Measurements from ENCODE around the gene SNX33. TPM values are rescaled to one million over a fixed set of nuclear protein-coding genes. Genes with fewer than 3 reads are reported as not detected.
A peak's percentile ranks its signal among the peaks of the same experiment; 100 is the strongest.
"Not testable (repeated sequence)": the region's sequence is repeated elsewhere in the genome, so short reads cannot be mapped to it uniquely, and the experiment has no call there.

Gene SNX33
- total RNA-seq, 1 experiment from 2014 or later = 8.3 TPM

DNA sequence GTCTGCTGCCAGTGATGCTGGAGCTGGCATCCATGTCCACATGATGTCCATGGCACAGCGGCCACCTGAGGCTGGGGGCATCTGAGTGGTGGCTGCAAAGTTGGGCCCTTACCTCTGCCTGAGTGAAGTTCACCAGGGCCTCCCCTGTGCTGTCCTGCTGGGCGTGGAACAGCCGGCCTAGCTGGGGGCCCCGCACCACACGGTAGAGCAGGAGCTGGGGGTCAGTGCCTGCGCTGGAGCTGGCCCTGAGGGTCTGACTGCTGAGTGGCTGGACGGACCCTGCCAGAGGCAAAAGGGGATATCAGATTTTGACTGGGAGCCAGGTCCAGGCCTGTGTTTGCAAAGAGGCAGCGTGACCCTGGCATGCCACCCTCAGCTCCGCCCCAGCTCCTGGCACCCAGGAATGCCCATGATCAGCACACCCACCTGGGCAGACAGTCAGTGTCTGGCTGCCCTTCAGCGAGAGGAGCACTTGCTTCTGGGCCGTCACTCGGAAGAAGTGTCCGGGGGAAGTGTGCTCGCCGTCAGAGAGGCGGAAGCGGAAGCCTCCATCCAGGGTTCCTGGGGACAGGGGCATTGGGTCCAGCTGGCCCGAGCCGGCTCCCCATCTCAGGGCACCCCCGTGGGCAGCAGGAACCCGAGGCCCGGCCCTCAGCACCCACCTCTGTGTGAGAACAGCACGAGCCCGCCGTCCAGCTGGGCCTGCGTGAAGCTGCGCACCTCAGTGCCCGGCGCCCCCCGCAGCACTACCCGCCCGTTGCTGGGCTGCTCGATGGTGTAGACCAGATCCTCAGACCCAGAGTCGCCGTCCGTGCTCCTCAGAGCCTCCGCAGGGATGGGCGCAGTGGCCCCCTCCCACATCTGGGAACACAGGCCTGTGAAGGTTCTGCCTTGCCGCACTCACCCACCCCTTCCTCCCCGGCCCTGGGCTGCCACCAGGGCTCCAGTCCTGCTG lies 34.7 kb downstream of the SNX33 start:
- Histone ChIP-seq H3K27me3 (ENCODE audit: insufficient read depth, low read length) (no peaks in the 10 kb centered on the region), H4K20me1 (ENCODE audit: insufficient read depth) (no peaks in the 10 kb centered on the region), H3K36me3 (ENCODE audit: control insufficient read depth in 1 of 2, insufficient read depth in 2 of 2, low read length in 2 of 2) (no peaks in the 10 kb centered on the region), H3K9me2 (ENCODE audit: insufficient read depth) (no peaks in the 10 kb centered on the region), H3K4me3 (replicated peaks in 1 of 2; ENCODE audit: low read depth in 1 of 2, low read length in 2 of 2) (no peak overlapping the region), H3K27ac (ENCODE audit: low read depth, low read length) (no peak overlapping the region), H3K4me1 (ENCODE audit: control insufficient read depth in 1 of 2, insufficient read depth in 2 of 2, low read length in 2 of 2) (no peaks in the 10 kb centered on the region; a peak in 1 of 4 replicates), H3K4me2 (ENCODE audit: low read length) (no peak overlapping the region), H2AFZ (ENCODE audit: low read depth, low read length, poor library complexity, severe bottlenecking) (no peak overlapping the region), H3K79me2 (ENCODE audit: insufficient read depth, low read length) (no peaks in the 10 kb centered on the region), H3K9me3 (ENCODE audit: control insufficient read depth in 1 of 2, insufficient read depth in 1 of 2, low read depth in 1 of 2, low read length in 2 of 2) (no peaks in the 10 kb centered on the region), H3K9ac (ENCODE audit: low read length) (no peak overlapping the region)
- ATAC-seq (no peak), DNase-seq (ENCODE audit: low read depth, low spot score) (no peak)
- ChIA-PET CTCF (interaction anchor here (0.6 to 1.6 kb wide), 4 partner anchors 13 to 315 kb away, joined by 3 to 5 read pairs (median 4); partner anchors contain the start of gene MAN2C1), POLR2A (no interaction called here), RAD21 (ENCODE audit: low non-redundant PET in 1 of 2, low total read pairs in 2 of 2, uncharacterized antibody in 2 of 2, unreplicated experiment in 2 of 2) (interaction anchor here in 1 of 2 experiments (0.7 kb wide), 1 partner anchor 314 kb away, joined by 3 read pairs; the partner anchor contains the start of gene MAN2C1)
- TF ChIP-seq, protein P1, sequence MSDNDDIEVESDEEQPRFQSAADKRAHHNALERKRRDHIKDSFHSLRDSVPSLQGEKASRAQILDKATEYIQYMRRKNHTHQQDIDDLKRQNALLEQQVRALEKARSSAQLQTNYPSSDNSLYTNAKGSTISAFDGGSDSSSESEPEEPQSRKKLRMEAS (IDR thresholded peaks at IDR 0.05) = no peak
- TF ChIP-seq POLR2AphosphoS5 (IDR thresholded peaks at IDR 0.05; ENCODE audit: low read depth, low read length) (no peak), RAD21 (IDR thresholded peaks at IDR 0.05; ENCODE audit: low read depth) (no peak)
- BruUV-seq (replicated peaks) = no TSS peak
- intact Hi-C loops (cut with micrococcal nuclease) = loop anchor here (1.0 to 2.0 kb wide), 2 partner anchors 174 to 314 kb away; partner anchors contain the start of gene MAN2C1

- RAD21 ChIA-PET (ENCODE audit: low non-redundant PET in 1 of 2, low total read pairs in 2 of 2, uncharacterized antibody in 2 of 2, unreplicated experiment in 2 of 2) = interaction anchor here in 1 of 2 experiments (0.6 kb wide), 1 partner anchor 36 kb away, joined by 3 read pairs; no protein-coding TSS in a partner anchor
- H3K36me3 ChIP-seq (ENCODE audit: control insufficient read depth in 1 of 2, insufficient read depth in 2 of 2, low read length in 2 of 2); H3K27me3 ChIP-seq (ENCODE audit: insufficient read depth, low read length); H3K4me3 ChIP-seq (replicated peaks in 1 of 2; ENCODE audit: low read depth in 1 of 2, low read length in 2 of 2); H3K79me2 ChIP-seq (ENCODE audit: insufficient read depth, low read length); POLR2A ChIA-PET; BruUV-seq (replicated peaks); H3K4me2 ChIP-seq (ENCODE audit: low read length); H3K9me3 ChIP-seq (ENCODE audit: control insufficient read depth in 1 of 2, insufficient read depth in 1 of 2, low read depth in 1 of 2, low read length in 2 of 2); H3K4me1 ChIP-seq (ENCODE audit: control insufficient read depth in 1 of 2, insufficient read depth in 2 of 2, low read length in 2 of 2); H3K9me2 ChIP-seq (ENCODE audit: insufficient read depth); H4K20me1 ChIP-seq (ENCODE audit: insufficient read depth); H3K27ac ChIP-seq (ENCODE audit: low read depth, low read length); DNase-seq (ENCODE audit: low read depth, low spot score); H3K9ac ChIP-seq (ENCODE audit: low read length); H2AFZ ChIP-seq (ENCODE audit: low read depth, low read length, poor library complexity, severe bottlenecking): not testable (repeated sequence)
- intact Hi-C loops (cut with micrococcal nuclease) = loop anchor here (1.0 to 2.0 kb wide), 2 partner anchors 175 to 315 kb away; partner anchors contain the start of gene MAN2C1
- peak; percentile 84 for ATAC-seq
- TF ChIP-seq, protein P2, sequence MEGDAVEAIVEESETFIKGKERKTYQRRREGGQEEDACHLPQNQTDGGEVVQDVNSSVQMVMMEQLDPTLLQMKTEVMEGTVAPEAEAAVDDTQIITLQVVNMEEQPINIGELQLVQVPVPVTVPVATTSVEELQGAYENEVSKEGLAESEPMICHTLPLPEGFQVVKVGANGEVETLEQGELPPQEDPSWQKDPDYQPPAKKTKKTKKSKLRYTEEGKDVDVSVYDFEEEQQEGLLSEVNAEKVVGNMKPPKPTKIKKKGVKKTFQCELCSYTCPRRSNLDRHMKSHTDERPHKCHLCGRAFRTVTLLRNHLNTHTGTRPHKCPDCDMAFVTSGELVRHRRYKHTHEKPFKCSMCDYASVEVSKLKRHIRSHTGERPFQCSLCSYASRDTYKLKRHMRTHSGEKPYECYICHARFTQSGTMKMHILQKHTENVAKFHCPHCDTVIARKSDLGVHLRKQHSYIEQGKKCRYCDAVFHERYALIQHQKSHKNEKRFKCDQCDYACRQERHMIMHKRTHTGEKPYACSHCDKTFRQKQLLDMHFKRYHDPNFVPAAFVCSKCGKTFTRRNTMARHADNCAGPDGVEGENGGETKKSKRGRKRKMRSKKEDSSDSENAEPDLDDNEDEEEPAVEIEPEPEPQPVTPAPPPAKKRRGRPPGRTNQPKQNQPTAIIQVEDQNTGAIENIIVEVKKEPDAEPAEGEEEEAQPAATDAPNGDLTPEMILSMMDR (IDR thresholded peaks at IDR 0.05 in 2 of 3, conservative IDR thresholded peaks at IDR 0.05 in 1 of 3; ENCODE audit: borderline replicate concordance in 1 of 3, insufficient read depth in 1 of 3, low read depth in 2 of 3, low read length in 2 of 3) = peak; percentile 47 to 71 (median 71); a peak in 5 of 6 replicates
- peak; percentile 87 for TF ChIP-seq RAD21 (IDR thresholded peaks at IDR 0.05; ENCODE audit: low read depth)
- CTCF ChIA-PET = interaction anchor here (0.6 to 1.6 kb wide), 5 partner anchors 10 to 316 kb away, joined by 3 to 9 read pairs (median 3); partner anchors contain the start of gene MAN2C1
These were observed 36.1 kb downstream of the SNX33 start for GRCh38 chr15:75683646-75684312.
